ENCODE results near the gene PDE8B.

- no peak for TF ChIP-seq CTCF (IDR thresholded peaks at IDR 0.05)
- TF ChIP-seq POLR2A (IDR thresholded peaks at IDR 0.05): no peak
- no peak for TF ChIP-seq POLR2AphosphoS5 (IDR thresholded peaks at IDR 0.05)
Observed at GRCh38 chr5:77449277-77449676, 238.8 kb downstream of the PDE8B start.

Data from suprapubic skin (tissue), 4 donors.